Mesothelial cell of epicardium (in vitro differentiated cells): ENCODE measurements around the gene ATL3. TPM values are rescaled to one million over a fixed set of nuclear protein-coding genes. Genes with fewer than 3 reads are reported as not detected.
"Not testable (repeated sequence)": the region's sequence is repeated elsewhere in the genome, so short reads cannot be mapped to it uniquely, and the experiment has no call there.

Experiments used
- DNase-seq, 2 experiments: peaks; one replicate each; pipeline ENCODE4 v3.0.0; 2021; ENCODE audit warnings: low spot score in 2 of 2; ENCODE audit not compliant: unreplicated experiment in 2 of 2
- H3K27ac Mint-ChIP-seq: 2 replicates; pipeline ENCODE4 v1.8.0; 2021; ENCODE audit warnings: mixed read lengths
- H3K27me3 Mint-ChIP-seq: 2 replicates; pipeline ENCODE4 v1.8.0; 2021; ENCODE audit warnings: low read depth, mixed read lengths
- H3K36me3 Mint-ChIP-seq: 2 replicates; pipeline ENCODE4 v1.8.0; 2021; ENCODE audit warnings: mixed read lengths
- H3K4me1 Mint-ChIP-seq: 2 replicates; pipeline ENCODE4 v1.8.0; 2021; ENCODE audit warnings: mixed read lengths
- H3K4me3 Mint-ChIP-seq: 2 replicates; pipeline ENCODE4 v1.8.0; 2021; ENCODE audit warnings: mild to moderate bottlenecking, moderate library complexity, mixed read lengths
- H3K9me3 Mint-ChIP-seq: 2 replicates; pipeline ENCODE4 v1.8.0; 2021; ENCODE audit warnings: mixed read lengths
- CTCF ChIP-seq: fragments of 200-600 bp; sonication (generic); IDR thresholded peaks from one replicate; pipeline ENCODE4 v1.5.0; 2021; ENCODE audit warnings: antibody characterized with exemption; ENCODE audit not compliant: unreplicated experiment
- total RNA-seq: library from RNA; stranded (reverse); gene quantifications from 3 replicates; pipeline ENCODE4 v1.2.1, GENCODE V29; 2021

ATL3 gene
- total RNA-seq, 1 donor from 2014 or later = 20.0 TPM

GRCh38 chr11:63629426-63629825 is 41.8 kb downstream of the ATL3 start:
- no peaks in the 10 kb centered on the region for H3K27me3 Mint-ChIP-seq
- no peaks in the 10 kb centered on the region for H3K4me1 Mint-ChIP-seq
- H3K4me3 Mint-ChIP-seq = no peak overlapping the region
- no peaks in the 10 kb centered on the region for H3K9me3 Mint-ChIP-seq
- no peak for TF ChIP-seq CTCF
- no peak overlapping the region for H3K27ac Mint-ChIP-seq
- peaks cover 28% of the 10 kb centered on the region for H3K36me3 Mint-ChIP-seq
- no peak for DNase-seq

GRCh38 chr11:63623513-63624140 is 47.5 kb downstream of the ATL3 start:
- no peak overlapping the region for H3K4me3 Mint-ChIP-seq
- no peak for TF ChIP-seq CTCF
- no peaks in the 10 kb centered on the region for H3K9me3 Mint-ChIP-seq
- no peaks in the 10 kb centered on the region for H3K27me3 Mint-ChIP-seq
- H3K27ac Mint-ChIP-seq = no peak overlapping the region
- H3K36me3 Mint-ChIP-seq = no peaks in the 10 kb centered on the region
- DNase-seq = no peak
- H3K4me1 Mint-ChIP-seq = peaks cover 3% of the 10 kb centered on the region

GRCh38 chr11:63622323-63622722 is 48.9 kb downstream of the ATL3 start:
- Mint-ChIP-seq H3K27me3 (no peaks in the 10 kb centered on the region), H3K9me3 (no peaks in the 10 kb centered on the region), H3K4me1 (peaks cover 5% of the 10 kb centered on the region), H3K27ac (no peak overlapping the region), H3K36me3 (no peaks in the 10 kb centered on the region), H3K4me3 (no peak overlapping the region)
- DNase-seq = no peak
- no peak for TF ChIP-seq CTCF

- H3K9me3 Mint-ChIP-seq = no peaks in the 10 kb centered on the region
- no peak overlapping the region for H3K27ac Mint-ChIP-seq
Measured at GRCh38 chr11:63621071-63621470, 50.1 kb downstream of the ATL3 start.

GRCh38 chr11:63619967-63620366 is 51.2 kb downstream of the ATL3 start:
- H3K27ac Mint-ChIP-seq = no peak overlapping the region

More at GRCh38 chr11:63621071-63621470, 50.1 kb downstream of the ATL3 start:
- Mint-ChIP-seq H3K27me3 (no peaks in the 10 kb centered on the region), H3K4me3 (no peak overlapping the region), H3K4me1 (peaks cover 5% of the 10 kb centered on the region), H3K36me3 (no peaks in the 10 kb centered on the region)
- TF ChIP-seq CTCF = no peak
- no peak for DNase-seq

GRCh38 chr11:63617686-63618085 is 53.5 kb downstream of the ATL3 start:
- H3K27ac Mint-ChIP-seq, H3K4me3 Mint-ChIP-seq, H3K36me3 Mint-ChIP-seq, H3K9me3 Mint-ChIP-seq, DNase-seq: not testable (repeated sequence)
- H3K27me3 Mint-ChIP-seq = peaks cover 16% of the 10 kb centered on the region
- peaks cover 15% of the 10 kb centered on the region for H3K4me1 Mint-ChIP-seq

More at GRCh38 chr11:63619967-63620366, 51.2 kb downstream of the ATL3 start:
- no peak for TF ChIP-seq CTCF
- Mint-ChIP-seq H3K9me3 (no peaks in the 10 kb centered on the region), H3K36me3 (no peaks in the 10 kb centered on the region), H3K4me1 (peaks cover 5% of the 10 kb centered on the region), H3K4me3 (no peak overlapping the region), H3K27me3 (no peaks in the 10 kb centered on the region)
- no peak for DNase-seq
